HUES48 (cell line): ENCODE data around the gene SETD7.

Source experiments
- H3K27ac ChIP-seq: one replicate; pipeline ENCODE4 v1.7.0; 2013; ENCODE audit warnings: low read depth, low read length, inconsistent platforms
- H3K27me3 ChIP-seq: 2 replicates; pipeline ENCODE4 v1.6.1; 2013; ENCODE audit warnings: mild to moderate bottlenecking, low read length; ENCODE audit not compliant: control insufficient read depth, insufficient read depth
- H3K36me3 ChIP-seq: 2 replicates; pipeline ENCODE4 v1.6.1; 2013; ENCODE audit warnings: low read length; ENCODE audit not compliant: control insufficient read depth, insufficient read depth
- H3K4me1 ChIP-seq: 2 replicates; pipeline ENCODE4 v1.6.1; 2013; ENCODE audit warnings: mild to moderate bottlenecking, low read length; ENCODE audit not compliant: control insufficient read depth, insufficient read depth
- H3K4me3 ChIP-seq: 2 replicates; pipeline ENCODE4 v1.5.1; 2013; ENCODE audit warnings: mild to moderate bottlenecking, low read depth, low read length
- H3K9ac ChIP-seq: 2 replicates; pipeline ENCODE4 v1.6.1; 2013; ENCODE audit warnings: mild to moderate bottlenecking, low read depth, low read length, moderate library complexity
- H3K9me3 ChIP-seq: 2 replicates; pipeline ENCODE4 v1.6.1; 2013; ENCODE audit warnings: low read length; ENCODE audit not compliant: control insufficient read depth, insufficient read depth

SETD7 gene

GRCh38 chr4:139547979-139548378 is 8.0 kb downstream of the SETD7 start:
- Histone ChIP-seq H3K4me1 (peaks cover 21% of the 10 kb centered on the region), H3K27ac (no peak overlapping the region), H3K9ac (no peak overlapping the region), H3K27me3 (peaks cover 8% of the 10 kb centered on the region; the same call in 1 of the 2 replicates), H3K9me3 (no peaks in the 10 kb centered on the region), H3K36me3 (no peaks in the 10 kb centered on the region), H3K4me3 (no peak overlapping the region)

GRCh38 chr4:139540632-139541031 is 15.4 kb downstream of the SETD7 start:
- no peak overlapping the region for H3K27ac ChIP-seq
- no peak overlapping the region for H3K9ac ChIP-seq
- no peaks in the 10 kb centered on the region for H3K36me3 ChIP-seq
- no peak overlapping the region for H3K4me3 ChIP-seq
- H3K4me1 ChIP-seq = peaks cover 9% of the 10 kb centered on the region
- H3K27me3 ChIP-seq = no peaks in the 10 kb centered on the region
- H3K9me3 ChIP-seq = no peaks in the 10 kb centered on the region

GRCh38 chr4:139540161-139540560 is 15.9 kb downstream of the SETD7 start:
- Histone ChIP-seq H3K36me3 (no peaks in the 10 kb centered on the region), H3K4me3 (no peak overlapping the region), H3K9me3 (no peaks in the 10 kb centered on the region), H3K4me1 (peaks cover 9% of the 10 kb centered on the region), H3K27me3 (no peaks in the 10 kb centered on the region), H3K9ac (no peak overlapping the region), H3K27ac (no peak overlapping the region)

- H3K27ac ChIP-seq = no peak overlapping the region
- H3K4me1 ChIP-seq = no peaks in the 10 kb centered on the region; the same call in 1 of the 2 replicates
- H3K9me3 ChIP-seq = no peaks in the 10 kb centered on the region
- no peaks in the 10 kb centered on the region for H3K36me3 ChIP-seq
- no peaks in the 10 kb centered on the region for H3K27me3 ChIP-seq
- no peak overlapping the region for H3K9ac ChIP-seq
- H3K4me3 ChIP-seq = no peak overlapping the region
Observed at GRCh38 chr4:139537292-139537691, 18.7 kb downstream of the SETD7 start.

- no peak overlapping the region for H3K4me3 ChIP-seq
- H3K9me3 ChIP-seq = no peaks in the 10 kb centered on the region
- no peaks in the 10 kb centered on the region for H3K4me1 ChIP-seq
- no peaks in the 10 kb centered on the region for H3K27me3 ChIP-seq
- H3K27ac ChIP-seq = no peak overlapping the region
- H3K36me3 ChIP-seq = no peaks in the 10 kb centered on the region
- no peak overlapping the region for H3K9ac ChIP-seq
Observed at GRCh38 chr4:139535871-139536234, 20.2 kb downstream of the SETD7 start.

GRCh38 chr4:139535228-139535870 is 20.7 kb downstream of the SETD7 start:
- no peaks in the 10 kb centered on the region for H3K36me3 ChIP-seq
- no peak overlapping the region for H3K9ac ChIP-seq
- no peaks in the 10 kb centered on the region for H3K4me1 ChIP-seq
- no peaks in the 10 kb centered on the region for H3K27me3 ChIP-seq
- H3K4me3 ChIP-seq = no peak overlapping the region
- H3K9me3 ChIP-seq = no peaks in the 10 kb centered on the region
- no peak overlapping the region for H3K27ac ChIP-seq

GRCh38 chr4:139534287-139534950 is 21.6 kb downstream of the SETD7 start:
- Histone ChIP-seq H3K4me1 (no peaks in the 10 kb centered on the region), H3K27ac (no peak overlapping the region), H3K36me3 (no peaks in the 10 kb centered on the region), H3K9me3 (no peaks in the 10 kb centered on the region), H3K9ac (no peak overlapping the region), H3K27me3 (no peaks in the 10 kb centered on the region), H3K4me3 (no peak overlapping the region)

- Histone ChIP-seq H3K9me3 (no peaks in the 10 kb centered on the region), H3K36me3 (no peaks in the 10 kb centered on the region)
Observed at GRCh38 chr4:139533511-139533910, 22.5 kb downstream of the SETD7 start.

GRCh38 chr4:139532947-139533346 is 23.1 kb downstream of the SETD7 start:
- H3K27ac ChIP-seq = no peak overlapping the region

More at GRCh38 chr4:139533511-139533910, 22.5 kb downstream of the SETD7 start:
- no peaks in the 10 kb centered on the region for H3K4me1 ChIP-seq
- no peak overlapping the region for H3K4me3 ChIP-seq
- H3K9ac ChIP-seq = no peak overlapping the region
- no peaks in the 10 kb centered on the region for H3K27me3 ChIP-seq
- H3K27ac ChIP-seq = no peak overlapping the region

GRCh38 chr4:139530833-139531427 is 25.1 kb downstream of the SETD7 start:
- Histone ChIP-seq H3K36me3 (no peaks in the 10 kb centered on the region), H3K9me3 (no peaks in the 10 kb centered on the region), H3K4me3 (no peak overlapping the region), H3K9ac (no peak overlapping the region), H3K4me1 (no peaks in the 10 kb centered on the region), H3K27me3 (no peaks in the 10 kb centered on the region), H3K27ac (no peak overlapping the region)

More at GRCh38 chr4:139532947-139533346, 23.1 kb downstream of the SETD7 start:
- H3K4me3 ChIP-seq = no peak overlapping the region
- no peaks in the 10 kb centered on the region for H3K9me3 ChIP-seq
- no peak overlapping the region for H3K9ac ChIP-seq
- H3K36me3 ChIP-seq = no peaks in the 10 kb centered on the region
- no peaks in the 10 kb centered on the region for H3K4me1 ChIP-seq
- no peaks in the 10 kb centered on the region for H3K27me3 ChIP-seq

GRCh38 chr4:139528377-139529005 is 27.5 kb downstream of the SETD7 start:
- Histone ChIP-seq H3K36me3 (no peaks in the 10 kb centered on the region), H3K27ac (no peak overlapping the region), H3K27me3 (no peaks in the 10 kb centered on the region), H3K9me3 (no peaks in the 10 kb centered on the region), H3K4me1 (no peaks in the 10 kb centered on the region), H3K9ac (no peak overlapping the region), H3K4me3 (no peak overlapping the region)
